KMS-11 (cell line): ENCODE results near the gene AGAP1.

Source experiments
- H2AFZ ChIP-seq: fragments of 200-600 bp; sonication (generic); 2 replicates; pipeline ENCODE4 v1.6.1; 2016; ENCODE audit warnings: antibody characterized with exemption, mixed run types, low read depth
- H3K27ac ChIP-seq: fragments of 200-600 bp; sonication (generic); 2 replicates; pipeline ENCODE4 v1.6.1; 2016; ENCODE audit warnings: mild to moderate bottlenecking, mixed run types
- H3K27me3 ChIP-seq: fragments of 200-600 bp; sonication (generic); 2 replicates; pipeline ENCODE4 v1.6.1; 2017; ENCODE audit warnings: mild to moderate bottlenecking, low read depth, mixed run types, moderate library complexity; ENCODE audit not compliant: insufficient read depth
- H3K36me3 ChIP-seq: fragments of 200-600 bp; sonication (generic); 2 replicates; pipeline ENCODE4 v1.6.1; 2017; ENCODE audit warnings: mild to moderate bottlenecking, mixed run types; ENCODE audit not compliant: insufficient read depth
- H3K4me1 ChIP-seq: fragments of 200-600 bp; sonication (generic); 2 replicates; pipeline ENCODE4 v1.6.1; 2016; ENCODE audit warnings: mild to moderate bottlenecking, low read depth, mixed run types; ENCODE audit not compliant: poor library complexity, severe bottlenecking
- H3K4me2 ChIP-seq: fragments of 200-600 bp; sonication (generic); 2 replicates; pipeline ENCODE4 v1.7.0; 2016; ENCODE audit warnings: mild to moderate bottlenecking, mixed run types
- H3K4me3 ChIP-seq: fragments of 200-600 bp; sonication (generic); IDR thresholded peaks from 2 replicates; pipeline ENCODE4 v1.6.1; 2017; ENCODE audit warnings: low read depth, low read length, mixed read lengths; ENCODE audit not compliant: insufficient read depth
- H3K79me2 ChIP-seq: fragments of 200-600 bp; sonication (generic); 2 replicates; pipeline ENCODE4 v1.6.1; 2016; ENCODE audit warnings: low read depth, mixed run types; ENCODE audit not compliant: insufficient read depth
- H3K9ac ChIP-seq: fragments of 200-600 bp; sonication (generic); 2 replicates; pipeline ENCODE4 v1.6.1; 2016; ENCODE audit warnings: mild to moderate bottlenecking, mixed run types
- H4K20me1 ChIP-seq: fragments of 200-600 bp; sonication (generic); 2 replicates; pipeline ENCODE4 v1.6.1; 2016; ENCODE audit warnings: mild to moderate bottlenecking, mixed run types; ENCODE audit not compliant: insufficient read depth
- CTCF ChIP-seq: fragments of 200-600 bp; sonication (generic); conservative IDR thresholded peaks from 2 replicates; pipeline ENCODE4 v1.6.1; 2017; ENCODE audit warnings: low read depth, mild to moderate bottlenecking, antibody characterized with exemption, low read length, moderate library complexity, mixed read lengths

AGAP1 gene

DNA sequence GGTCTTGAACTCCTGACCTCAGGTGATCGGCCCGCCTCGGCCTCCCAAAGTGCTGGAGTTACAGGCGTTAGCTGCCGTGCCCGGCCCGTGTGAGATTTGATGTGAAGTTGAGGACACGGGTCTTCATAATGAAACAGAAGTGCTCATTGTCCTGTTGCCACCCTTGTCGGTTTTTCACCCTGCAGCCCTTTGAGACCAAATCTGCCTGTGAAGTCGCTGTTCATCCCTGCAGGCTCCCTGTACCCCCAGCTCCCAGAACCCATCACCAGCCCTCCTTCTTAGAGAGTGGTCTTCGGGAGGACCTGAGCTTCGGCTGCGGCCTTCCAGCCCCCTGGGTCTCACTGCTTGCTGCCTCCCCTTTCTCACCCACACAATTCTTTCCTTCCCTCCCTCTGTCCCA lies 349.1 kb downstream of the AGAP1 start:
- no peaks in the 10 kb centered on the region for H3K4me1 ChIP-seq
- no peaks in the 10 kb centered on the region for H4K20me1 ChIP-seq
- no peak overlapping the region for H2AFZ ChIP-seq
- H3K27ac ChIP-seq = no peak overlapping the region
- no peak for TF ChIP-seq CTCF
- H3K4me3 ChIP-seq = no peak overlapping the region
- H3K9ac ChIP-seq = no peak overlapping the region
- H3K27me3 ChIP-seq = no peaks in the 10 kb centered on the region
- H3K36me3 ChIP-seq = no peaks in the 10 kb centered on the region
- H3K4me2 ChIP-seq = no peak overlapping the region
- H3K79me2 ChIP-seq = no peaks in the 10 kb centered on the region

GRCh38 chr2:235843591-235844395 lies 349.9 kb downstream of the AGAP1 start:
- no peak overlapping the region for H2AFZ ChIP-seq
- TF ChIP-seq CTCF = no peak
- H3K27ac ChIP-seq = no peak overlapping the region
- H3K9ac ChIP-seq = no peak overlapping the region
- H3K27me3 ChIP-seq = no peaks in the 10 kb centered on the region
- H3K79me2 ChIP-seq = no peaks in the 10 kb centered on the region
- H3K36me3 ChIP-seq = no peaks in the 10 kb centered on the region
- H3K4me1 ChIP-seq = no peaks in the 10 kb centered on the region
- no peaks in the 10 kb centered on the region for H4K20me1 ChIP-seq
- H3K4me3 ChIP-seq = no peak overlapping the region
- no peak overlapping the region for H3K4me2 ChIP-seq

- no peak for TF ChIP-seq CTCF
- Histone ChIP-seq H3K79me2 (no peaks in the 10 kb centered on the region), H2AFZ (no peak overlapping the region), H3K4me3 (no peak overlapping the region), H3K4me2 (no peak overlapping the region), H3K27me3 (no peaks in the 10 kb centered on the region), H3K27ac (no peak overlapping the region), H3K4me1 (no peaks in the 10 kb centered on the region), H3K36me3 (no peaks in the 10 kb centered on the region), H3K9ac (no peak overlapping the region), H4K20me1 (no peaks in the 10 kb centered on the region)
These were observed 350.7 kb downstream of the AGAP1 start for GRCh38 chr2:235844561-235844960.

DNA sequence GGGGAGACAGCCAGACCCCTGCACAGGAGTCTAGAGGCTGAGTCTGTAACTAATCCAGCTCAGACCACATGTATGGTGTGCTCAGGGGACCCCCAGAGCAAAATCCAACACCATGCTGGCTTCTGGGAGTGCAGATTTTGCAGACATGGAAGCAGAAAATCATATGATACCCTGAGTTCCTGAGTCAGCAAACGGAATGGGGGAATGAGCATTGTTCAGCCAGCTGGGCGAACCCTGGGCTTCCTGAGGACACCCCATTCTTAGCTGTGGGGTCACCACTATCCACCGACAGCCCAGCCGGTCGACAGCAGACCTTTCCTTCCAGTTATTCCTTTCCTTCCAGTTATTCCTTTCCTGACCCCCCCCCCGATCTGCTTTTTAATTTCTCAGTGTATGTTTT lies 351.4 kb downstream of the AGAP1 start:
- H3K27me3 ChIP-seq = no peaks in the 10 kb centered on the region
- no peaks in the 10 kb centered on the region for H3K36me3 ChIP-seq
- no peak overlapping the region for H3K4me2 ChIP-seq
- H2AFZ ChIP-seq = no peak overlapping the region
- no peak overlapping the region for H3K9ac ChIP-seq
- no peak overlapping the region for H3K27ac ChIP-seq
- no peaks in the 10 kb centered on the region for H3K79me2 ChIP-seq
- TF ChIP-seq CTCF = no peak
- H3K4me3 ChIP-seq = no peak overlapping the region
- H3K4me1 ChIP-seq = no peaks in the 10 kb centered on the region
- no peaks in the 10 kb centered on the region for H4K20me1 ChIP-seq
